Measurements from ENCODE around the gene JAM2. TPM values are rescaled to one million over a fixed set of nuclear protein-coding genes. Genes with fewer than 3 reads are reported as not detected.

Gene JAM2
- total RNA-seq, 1 experiment from 2014 or later = 2.6 TPM

- WGBS (ENCODE audit: extremely low coverage, insufficient read length, low lambda C conversion rate) = no CpG with 5 or more reads among the region's 2 CpGs
- Histone ChIP-seq H3K27ac (ENCODE audit: insufficient read length, low read depth, low read length) (no peak overlapping the region), H2AFZ (ENCODE audit: low read length) (no peak overlapping the region), H3K23ac (ENCODE audit: insufficient read length, low read depth, low read length) (no peak overlapping the region), H3K23me2 (ENCODE audit: insufficient read length, low read depth, low read length, poor library complexity, severe bottlenecking) (no peaks in the 10 kb centered on the region), H2BK12ac (ENCODE audit: insufficient read length, low read depth, low read length) (no peak overlapping the region), H3K56ac (ENCODE audit: insufficient read length, low read depth, low read length) (no peak overlapping the region), H3K4me1 (ENCODE audit: insufficient read depth, low read length) (no peaks in the 10 kb centered on the region), H4K8ac (replicated peaks; ENCODE audit: insufficient read length, low read depth, low read length) (no peak overlapping the region), H3K9me3 (ENCODE audit: control insufficient read depth, low read depth, low read length) (no peaks in the 10 kb centered on the region), H2BK15ac (ENCODE audit: low read depth, low read length) (no peak overlapping the region), H2BK20ac (ENCODE audit: low read depth, low read length, poor library complexity, severe bottlenecking) (no peak overlapping the region), H3K9ac (ENCODE audit: extremely low read depth, insufficient read length, low read length) (no peak overlapping the region), H3K4ac (ENCODE audit: low read depth, low read length) (no peak overlapping the region), H3T11ph (ENCODE audit: low read length) (no peak overlapping the region), H3K79me2 (ENCODE audit: insufficient read depth, low read length) (no peaks in the 10 kb centered on the region), H2AK5ac (ENCODE audit: insufficient read length, low read length) (no peak overlapping the region), H2BK120ac (ENCODE audit: low read depth, low read length, poor library complexity, severe bottlenecking) (no peak overlapping the region), H3K14ac (ENCODE audit: insufficient read depth, low read length) (no peak overlapping the region), H2BK5ac (ENCODE audit: insufficient read length, low read length) (no peak overlapping the region), H4K91ac (ENCODE audit: insufficient read length, low read depth, low read length) (no peak overlapping the region), H3K27me3 (ENCODE audit: insufficient read depth, low read length) (no peaks in the 10 kb centered on the region), H3K4me2 (ENCODE audit: insufficient read depth, insufficient read length, low read length) (no peak overlapping the region), H4K5ac (ENCODE audit: insufficient read length, low read depth, low read length) (no peak overlapping the region), H4K20me1 (ENCODE audit: control insufficient read depth, insufficient read depth, insufficient read length) (no peaks in the 10 kb centered on the region), H3K18ac (ENCODE audit: insufficient read length, low read depth, low read length) (no peak overlapping the region), H3K79me1 (ENCODE audit: insufficient read depth, low read depth, low read length, poor library complexity, severe bottlenecking) (no peaks in the 10 kb centered on the region)
- Mint-ChIP-seq H3K9me3 (no peaks in the 10 kb centered on the region), H3K4me1 (peaks cover 7 to 15% of the 10 kb centered on the region in 2 experiments), H3K36me3 (ENCODE audit: insufficient read depth in 1 of 3, low read depth in 3 of 3) (no peaks in the 10 kb centered on the region), H3K27me3 (ENCODE audit: low read depth) (peaks cover 14% of the 10 kb centered on the region), H3K4me3 (no peak overlapping the region), H3K27ac (no peak overlapping the region)
- TF ChIP-seq CTCF (conservative IDR thresholded peaks at IDR 0.05) = no peak
- no peak for DNase-seq
Observed at GRCh38 chr21:25632296-25632695, 6.8 kb upstream of the JAM2 start.
